K562 (cell line): ENCODE measurements around the gene PHTF1. TPM values are rescaled to one million over a fixed set of nuclear protein-coding genes. Genes with fewer than 3 reads are reported as not detected.
A peak's percentile ranks its signal among the peaks of the same experiment; 100 is the strongest.

Experiments
- ATAC-seq: fragments of 200-7000 bp; cut with Tn5 transposase; 3 replicates; pipeline ENCODE4 v1.9.1; 2020; ENCODE audit warnings: moderate library complexity
- BruUV-seq: library from RNA; stranded (reverse); fragments of 400-500 nt; replicated peaks from 2 replicates; lab custom pipeline; 2021; lab: Mats Ljungman, UMichigan
- CTCF ChIA-PET: fragments of 300-600 bp; formaldehyde crosslinking; extraction: SDS; loops from one replicate; lab custom pipeline; 2021; ENCODE audit warnings: low intra/inter-chr PET ratio; lab: Yijun Ruan, JAX
- POLR2A ChIA-PET: fragments of 300-600, 350-650 bp; sonication (Branson Sonifier 250); formaldehyde crosslinking; extraction: SDS; loops from one replicate; lab custom pipeline; 2021; ENCODE audit warnings: antibody characterized with exemption, inconsistent platforms; lab: Yijun Ruan, JAX
- DNase-seq, 4 experiments: peaks; one replicate each; pipeline versions ENCODE4 v3.0.0 to v3.0.0-alpha.2; 2011 to 2018; ENCODE audit warnings: low spot score in 3 of 4, mixed read lengths in 3 of 4; ENCODE audit errors: extremely low read depth in 1 of 4
- FAIRE-seq: peaks from 2 replicates; lab custom pipeline; 2011; peaks lifted over from hg19 to GRCh38; lab: Jason Lieb, UNC
- H2AFZ ChIP-seq: 2 replicates; pipeline ENCODE4 v1.6.0; 2011; ENCODE audit warnings: low read depth, low read length, control low read depth, inconsistent platforms
- H3K27ac ChIP-seq: fragments of 200-600 bp; 3 replicates; pipeline ENCODE4 v1.8.0; 2011; ENCODE audit warnings: low read depth, mild to moderate bottlenecking, control low read depth, inconsistent platforms, low read length, moderate library complexity, mixed read lengths; ENCODE audit errors: extremely low read depth
- H3K27me3 ChIP-seq, 2 experiments: fragments of 300-600 bp in 1 of 2; 2 replicates in 1 of 2; 3 replicates in 1 of 2; pipeline versions ENCODE4 v1.6.0 to v1.8.0; 2011; ENCODE audit warnings: inconsistent platforms in 2 of 2, low read length in 2 of 2, mild to moderate bottlenecking in 1 of 2, mixed read lengths in 1 of 2, moderate library complexity in 1 of 2; ENCODE audit not compliant: control insufficient read depth in 2 of 2, insufficient read depth in 2 of 2
- H3K36me3 ChIP-seq: fragments of 300-600 bp; 3 replicates; pipeline ENCODE4 v1.8.0; 2011; ENCODE audit warnings: mild to moderate bottlenecking, low read length, inconsistent platforms; ENCODE audit not compliant: control insufficient read depth, insufficient read depth
- H3K4me1 ChIP-seq, 2 experiments: fragments of 200-600 bp in 1 of 2; replicated peaks in 1 of 2; 2 replicates in 1 of 2; 3 replicates in 1 of 2; pipeline versions ENCODE4 v1.5.1 to v1.8.0; 2011; ENCODE audit warnings: inconsistent platforms in 2 of 2, low read length in 2 of 2, mild to moderate bottlenecking in 1 of 2, mixed read lengths in 1 of 2, moderate library complexity in 1 of 2; ENCODE audit not compliant: control insufficient read depth in 2 of 2, insufficient read depth in 2 of 2
- H3K4me2 ChIP-seq: 2 replicates; pipeline ENCODE4 v1.6.1; 2011; ENCODE audit warnings: low read length, control low read depth, inconsistent platforms, mixed read lengths; ENCODE audit not compliant: insufficient read depth
- H3K4me3 ChIP-seq: fragments of 200-600 bp; sonication (generic), shearing (Covaris generic); 2 replicates; pipeline ENCODE4 v1.5.1; 2016; ENCODE audit warnings: control low read depth, inconsistent platforms
- H3K79me2 ChIP-seq: fragments of 200-600 bp; 3 replicates; pipeline ENCODE4 v1.8.0; 2011; ENCODE audit warnings: low read length, inconsistent platforms; ENCODE audit not compliant: control insufficient read depth, insufficient read depth
- H3K9ac ChIP-seq, 2 experiments: 2 replicates each; pipeline versions ENCODE4 v1.6.0 to v1.6.1; 2011; ENCODE audit warnings: low read depth in 2 of 2, low read length in 2 of 2, control low read depth in 1 of 2, inconsistent platforms in 1 of 2, mild to moderate bottlenecking in 1 of 2, mixed read lengths in 1 of 2; ENCODE audit not compliant: insufficient read depth in 1 of 2
- H3K9me1 ChIP-seq: one replicate; pipeline ENCODE4 v1.6.0; 2011; ENCODE audit warnings: inconsistent platforms, mild to moderate bottlenecking, low read length, moderate library complexity; ENCODE audit not compliant: control insufficient read depth, insufficient read depth
- H3K9me3 ChIP-seq: replicated peaks from 2 replicates; pipeline ENCODE4 v1.5.1; 2011; ENCODE audit warnings: low read depth, low read length, inconsistent platforms; ENCODE audit not compliant: control insufficient read depth, insufficient read depth
- H4K20me1 ChIP-seq: replicated peaks from 2 replicates; pipeline ENCODE4 v1.6.1; 2011; ENCODE audit warnings: low read length, inconsistent platforms, mixed read lengths; ENCODE audit not compliant: control insufficient read depth, insufficient read depth
- L3MBTL2 ChIP-seq: fragments of 450-650 bp; IDR thresholded peaks from 2 replicates; pipeline ENCODE4 v1.6.1; 2016; ENCODE audit warnings: mild to moderate bottlenecking, moderate library complexity
- MEIS2 ChIP-seq: fragments of 450-650 bp; IDR thresholded peaks from 2 replicates; pipeline ENCODE4 v1.6.1; 2014; ENCODE audit warnings: mild to moderate bottlenecking; ENCODE audit not compliant: partially characterized antibody
- RBM34 ChIP-seq: fragments of 200-400 bp; formaldehyde crosslinking; IDR thresholded peaks from 2 replicates; pipeline ENCODE4 v1.6.1; 2018; ENCODE audit warnings: low read length, borderline replicate concordance; ENCODE audit not compliant: insufficient read depth
- ZNF41 ChIP-seq: fragments of 250-450 bp; sonication (Bioruptor Pico); conservative IDR thresholded peaks from 2 replicates; pipeline ENCODE4 v1.4.0; 2020; ENCODE audit warnings: mild to moderate bottlenecking
- WGBS: fragments of 100-300 bp; shearing (Covaris generic); methylation state at CpG from one replicate; pipeline ENCODE4 v1.1.6; 2016; ENCODE audit warnings: low coverage, mixed read lengths; ENCODE audit not compliant: insufficient coverage; ENCODE audit errors: missing lambda C conversion rate; 5-methylcytosine and 5-hydroxymethylcytosine counted together
- in situ Hi-C: fragments of 300-500 bp; cut with MboI; formaldehyde crosslinking; loops from 4 replicates; pipeline ENCODE4 v1.15.0; 2018; ENCODE audit warnings: inconsistent platforms, mixed read lengths
- intact Hi-C: fragments of 100-400 bp; cut with micrococcal nuclease; formaldehyde crosslinking; loops from 2 replicates; pipeline ENCODE4 v1.14.2; 2022
- polyA plus RNA-seq, 8 experiments: library from polyadenylated mRNA; depleted of rRNA in 4 of 8; stranded (reverse) in 5 of 8; unstranded in 3 of 8; fragments of >200 nt; fragmentation: Nextera tagmentation in 2 of 8; fragmentation: Illumina TruSeq in 1 of 8; extraction: Ambion mirVana in 2 of 8; extraction: Trizol in 1 of 8; gene quantifications; 2 replicates each; pipeline versions ENCODE4 v1.2.1 to v1.2.3, GENCODE V29; 2011 to 2014; ENCODE audit warnings: inconsistent platforms in 1 of 8, missing spikeins in 1 of 8
- total RNA-seq, 7 experiments: library from RNA; depleted of rRNA in 6 of 7; stranded (reverse); fragments of >200 nt in 6 of 7; fragmentation: Illumina TruSeq in 2 of 7; extraction: Trizol in 2 of 7; gene quantifications; 2 replicates each; pipeline versions ENCODE4 v1.2.1 to v1.2.3, GENCODE V29; 2011 to 2021; ENCODE audit warnings: low replicate concordance in 1 of 7
- TF ChIP-seq, protein P1 (sequence below): fragments of 450-650 bp; formaldehyde crosslinking; conservative IDR thresholded peaks from 2 replicates; pipeline ENCODE4 v1.4.0; 2022; ENCODE audit warnings: mild to moderate bottlenecking, missing genetic modification characterization
- TF ChIP-seq, protein P2 (sequence below): fragments of 250-450 bp; sonication (Bioruptor Pico); IDR thresholded peaks from 2 replicates; pipeline ENCODE4 v1.8.0; 2022; ENCODE audit warnings: moderate library complexity, mild to moderate bottlenecking, inconsistent platforms

The PHTF1 gene
- total and polyA plus RNA-seq, 9 of the 15 experiments (the other 6 are each of a cell fraction or from before 2014, with no cell fraction given), result 8.4 to 36.2 (median 23.0) TPM

DNA sequence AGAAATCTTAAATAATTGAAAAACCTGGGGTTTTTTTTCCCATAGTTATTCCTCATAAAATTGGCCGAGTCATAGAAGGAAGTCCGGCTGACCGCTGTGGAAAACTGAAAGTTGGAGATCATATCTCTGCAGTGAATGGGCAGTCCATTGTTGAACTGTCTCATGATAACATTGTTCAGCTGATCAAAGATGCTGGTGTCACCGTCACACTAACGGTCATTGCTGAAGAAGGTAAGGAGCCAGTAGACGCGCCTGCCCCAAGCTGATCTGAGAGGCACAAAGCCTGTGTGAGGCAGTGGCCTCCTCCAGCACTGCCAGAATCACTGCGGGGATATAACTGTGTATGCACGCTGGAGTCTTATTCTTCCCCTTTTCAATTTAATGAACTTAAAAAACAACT is 100.3 kb downstream of the PHTF1 start (continued):
- no peak for TF ChIP-seq L3MBTL2
- TF ChIP-seq RBM34, result no peak
- TF ChIP-seq, protein P1, sequence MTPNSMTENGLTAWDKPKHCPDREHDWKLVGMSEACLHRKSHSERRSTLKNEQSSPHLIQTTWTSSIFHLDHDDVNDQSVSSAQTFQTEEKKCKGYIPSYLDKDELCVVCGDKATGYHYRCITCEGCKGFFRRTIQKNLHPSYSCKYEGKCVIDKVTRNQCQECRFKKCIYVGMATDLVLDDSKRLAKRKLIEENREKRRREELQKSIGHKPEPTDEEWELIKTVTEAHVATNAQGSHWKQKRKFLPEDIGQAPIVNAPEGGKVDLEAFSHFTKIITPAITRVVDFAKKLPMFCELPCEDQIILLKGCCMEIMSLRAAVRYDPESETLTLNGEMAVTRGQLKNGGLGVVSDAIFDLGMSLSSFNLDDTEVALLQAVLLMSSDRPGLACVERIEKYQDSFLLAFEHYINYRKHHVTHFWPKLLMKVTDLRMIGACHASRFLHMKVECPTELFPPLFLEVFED (CRISPR knock-in tag), result no peak
- TF ChIP-seq, all 486 proteins: peak for 52

DNA sequence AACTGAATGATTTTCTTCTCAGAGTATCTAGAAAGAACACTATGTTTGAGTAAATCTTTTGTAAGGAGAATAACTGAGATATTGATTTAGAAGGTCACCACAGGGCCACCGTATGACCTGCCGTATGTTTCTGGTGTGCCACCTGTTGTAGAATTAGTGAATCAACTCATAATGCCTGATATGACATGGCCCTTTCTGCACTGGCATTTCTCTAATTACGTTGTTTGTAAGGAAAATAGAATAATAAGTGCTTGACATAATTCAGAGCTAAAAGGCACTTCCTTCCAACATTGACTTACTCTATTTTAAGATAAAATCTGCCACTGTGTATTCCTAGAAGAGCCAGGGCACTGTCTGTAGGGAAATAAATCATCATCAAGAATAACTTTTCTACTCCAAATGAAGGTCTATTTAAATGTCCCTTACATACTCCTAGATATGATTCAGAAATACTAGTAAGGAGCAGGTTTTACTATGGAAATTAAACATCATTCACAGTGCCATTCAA is 101.7 kb downstream of the PHTF1 start:
- in situ Hi-C loops, result no loop called here
- 72% methylated on average over 3 of the region's 3 CpGs for WGBS
- POLR2A ChIA-PET, result interaction anchor here (0.7 to 3.1 kb wide), 4 partner anchors 9 to 14 kb away, joined by 3 to 8 read pairs (median 3); no protein-coding TSS in a partner anchor
- CTCF ChIA-PET, result no interaction called here
- H3K4me2 ChIP-seq, result no peak overlapping the region
- no peaks in the 10 kb centered on the region for H3K27me3 ChIP-seq
- no peaks in the 10 kb centered on the region for H3K9me1 ChIP-seq
- no peaks in the 10 kb centered on the region for H4K20me1 ChIP-seq
- no TSS peak for BruUV-seq
- H3K27ac ChIP-seq, result no peak overlapping the region
- peaks cover 3 to 28% of the 10 kb centered on the region in 2 experiments; a peak in 4 of 5 replicates for H3K4me1 ChIP-seq
- no peak for DNase-seq
- no peak for FAIRE-seq
- intact Hi-C loops, result no loop called here
- no peak overlapping the region for H3K9ac ChIP-seq
- H2AFZ ChIP-seq, result no peak overlapping the region
- no peaks in the 10 kb centered on the region for H3K9me3 ChIP-seq
- no peak for TF ChIP-seq ZNF41 (CRISPR knock-in tag)
- TF ChIP-seq, protein P2, sequence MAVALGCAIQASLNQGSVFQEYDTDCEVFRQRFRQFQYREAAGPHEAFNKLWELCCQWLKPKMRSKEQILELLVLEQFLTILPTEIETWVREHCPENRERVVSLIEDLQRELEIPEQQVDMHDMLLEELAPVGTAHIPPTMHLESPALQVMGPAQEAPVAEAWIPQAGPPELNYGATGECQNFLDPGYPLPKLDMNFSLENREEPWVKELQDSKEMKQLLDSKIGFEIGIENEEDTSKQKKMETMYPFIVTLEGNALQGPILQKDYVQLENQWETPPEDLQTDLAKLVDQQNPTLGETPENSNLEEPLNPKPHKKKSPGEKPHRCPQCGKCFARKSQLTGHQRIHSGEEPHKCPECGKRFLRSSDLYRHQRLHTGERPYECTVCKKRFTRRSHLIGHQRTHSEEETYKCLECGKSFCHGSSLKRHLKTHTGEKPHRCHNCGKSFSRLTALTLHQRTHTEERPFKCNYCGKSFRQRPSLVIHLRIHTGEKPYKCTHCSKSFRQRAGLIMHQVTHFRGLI (CRISPR knock-in tag), result 0 out of 2 replicates have a peak, but pooled peaks have one; percentile 28
- TF ChIP-seq MEIS2, result peak; percentile 47
- no peak for TF ChIP-seq L3MBTL2
- TF ChIP-seq, all 486 proteins: peak for 2
- Histone ChIP-seq H3K4me3 (no peak overlapping the region), H3K36me3 (no peaks in the 10 kb centered on the region), H3K79me2 (no peaks in the 10 kb centered on the region)
- no peak for ATAC-seq
